Colonic mucosa (tissue), 4 donors: ENCODE data around the gene CYB5B. TPM values are rescaled to one million over a fixed set of nuclear protein-coding genes. Genes with fewer than 3 reads are reported as not detected.

Experiments
- DNase-seq: peaks from one replicate; pipeline ENCODE4 v3.0.0-alpha.2; 2020
- H3K27ac ChIP-seq: fragments of 200-600 bp; one replicate; pipeline ENCODE4 v1.8.0; 2021
- H3K27me3 ChIP-seq: fragments of 200-600 bp; one replicate; pipeline ENCODE4 v1.8.0; 2021
- H3K36me3 ChIP-seq: fragments of 200-600 bp; one replicate; pipeline ENCODE4 v1.8.0; 2021
- H3K4me1 ChIP-seq: fragments of 200-600 bp; one replicate; pipeline ENCODE4 v1.8.0; 2021; ENCODE audit warnings: mild to moderate bottlenecking
- H3K4me3 ChIP-seq: fragments of 200-600 bp; one replicate; pipeline ENCODE4 v1.8.0; 2021
- H3K9ac ChIP-seq, 2 donors: one replicate each; pipeline ENCODE4 v1.7.0; 2013; ENCODE audit warnings: control low read depth in 2 of 2, low read depth in 2 of 2, low read length in 2 of 2
- H3K9me3 ChIP-seq: fragments of 200-600 bp; one replicate; pipeline ENCODE4 v1.8.0; 2021
- intact Hi-C: fragments of 100-400 bp; cut with DNase I; formaldehyde crosslinking; loops from one replicate; pipeline ENCODE4 v1.14.1; 2022
- total RNA-seq, 2 donors: library from RNA; stranded (reverse); fragmentation: NEBNext Ultra II Directional in 1 of 2; extraction: Animal tissue kit (Norgen Biotek cat#: 25700) in 1 of 2; gene quantifications; one replicate each; pipeline ENCODE4 v1.2.1, GENCODE V29; 2021
- TF ChIP-seq, protein P1 (sequence below): fragments of 200-600 bp; IDR thresholded peaks from one replicate; pipeline ENCODE4 v1.8.0; 2022; ENCODE audit warnings: antibody characterized with exemption, mild to moderate bottlenecking
- donor health status: healthy.
- donor health status: DM: no; HTN: no; CAD: no.
- donor health status: DM: no; HTN: no; CAD: no.

CYB5B gene
- 100 to 1,000 TPM; 166 to 220 TPM for total RNA-seq

DNA sequence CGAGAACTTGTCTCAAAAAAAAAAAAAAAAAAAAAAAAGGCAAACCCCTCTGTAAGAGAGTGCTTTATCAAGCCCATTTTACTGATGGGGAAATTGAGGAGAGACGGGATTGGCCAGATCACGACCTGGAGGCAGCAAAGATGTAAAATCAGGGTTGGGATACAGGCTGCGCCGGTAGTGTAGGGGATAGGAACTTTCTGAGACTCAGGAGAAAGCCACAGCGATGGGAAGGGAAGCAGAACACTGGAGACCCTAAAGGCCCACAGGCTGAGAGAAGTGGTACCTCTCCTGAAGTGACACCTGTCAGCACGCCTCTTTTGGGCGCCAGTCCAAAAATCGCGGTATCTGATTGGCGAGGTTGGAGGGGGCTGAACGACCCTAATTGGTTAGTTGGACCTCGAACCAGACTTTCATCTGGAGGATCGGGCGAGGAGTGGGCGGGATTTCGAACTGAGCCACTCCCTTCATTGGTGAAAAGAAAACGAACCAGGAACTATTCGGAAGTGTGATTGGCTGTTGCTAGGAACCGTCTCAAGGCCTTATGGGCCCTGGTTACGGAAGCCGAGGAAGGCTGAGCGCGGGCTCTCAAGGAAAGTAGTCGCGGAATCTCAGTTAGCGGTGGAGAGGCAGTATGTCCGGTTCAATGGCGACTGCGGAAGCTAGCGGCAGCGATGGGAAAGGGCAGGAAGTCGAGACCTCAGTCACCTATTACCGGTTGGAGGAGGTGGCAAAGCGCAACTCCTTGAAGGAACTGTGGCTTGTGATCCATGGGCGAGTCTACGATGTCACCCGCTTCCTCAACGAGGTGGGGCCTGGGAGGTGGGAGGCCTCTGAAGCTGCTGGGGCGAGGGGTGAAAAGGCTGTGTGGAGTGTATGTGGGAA is at the start of gene CYB5B:
Gene CYB5B (plus strand): TSS at position 567 of the 882 bp plus-strand sequence. CDS start 65 bp downstream, at position 632.
- Histone ChIP-seq H3K9me3 (no peaks in the 10 kb centered on the region), H3K27me3 (no peaks in the 10 kb centered on the region), H3K27ac (peak within 1 kb of the TSS; percentile 88), H3K4me3 (peak within 1 kb of the TSS; percentile 86), H3K9ac (peak within 1 kb of the TSS; percentile 67 to 97), H3K36me3 (peaks cover 5% of the 10 kb centered on the region), H3K4me1 (no peaks in the 10 kb centered on the region)
- peak; percentile 97 for DNase-seq
- TF ChIP-seq, protein P1, sequence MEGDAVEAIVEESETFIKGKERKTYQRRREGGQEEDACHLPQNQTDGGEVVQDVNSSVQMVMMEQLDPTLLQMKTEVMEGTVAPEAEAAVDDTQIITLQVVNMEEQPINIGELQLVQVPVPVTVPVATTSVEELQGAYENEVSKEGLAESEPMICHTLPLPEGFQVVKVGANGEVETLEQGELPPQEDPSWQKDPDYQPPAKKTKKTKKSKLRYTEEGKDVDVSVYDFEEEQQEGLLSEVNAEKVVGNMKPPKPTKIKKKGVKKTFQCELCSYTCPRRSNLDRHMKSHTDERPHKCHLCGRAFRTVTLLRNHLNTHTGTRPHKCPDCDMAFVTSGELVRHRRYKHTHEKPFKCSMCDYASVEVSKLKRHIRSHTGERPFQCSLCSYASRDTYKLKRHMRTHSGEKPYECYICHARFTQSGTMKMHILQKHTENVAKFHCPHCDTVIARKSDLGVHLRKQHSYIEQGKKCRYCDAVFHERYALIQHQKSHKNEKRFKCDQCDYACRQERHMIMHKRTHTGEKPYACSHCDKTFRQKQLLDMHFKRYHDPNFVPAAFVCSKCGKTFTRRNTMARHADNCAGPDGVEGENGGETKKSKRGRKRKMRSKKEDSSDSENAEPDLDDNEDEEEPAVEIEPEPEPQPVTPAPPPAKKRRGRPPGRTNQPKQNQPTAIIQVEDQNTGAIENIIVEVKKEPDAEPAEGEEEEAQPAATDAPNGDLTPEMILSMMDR: no peak
- intact Hi-C loops: no loop called here

DNA sequence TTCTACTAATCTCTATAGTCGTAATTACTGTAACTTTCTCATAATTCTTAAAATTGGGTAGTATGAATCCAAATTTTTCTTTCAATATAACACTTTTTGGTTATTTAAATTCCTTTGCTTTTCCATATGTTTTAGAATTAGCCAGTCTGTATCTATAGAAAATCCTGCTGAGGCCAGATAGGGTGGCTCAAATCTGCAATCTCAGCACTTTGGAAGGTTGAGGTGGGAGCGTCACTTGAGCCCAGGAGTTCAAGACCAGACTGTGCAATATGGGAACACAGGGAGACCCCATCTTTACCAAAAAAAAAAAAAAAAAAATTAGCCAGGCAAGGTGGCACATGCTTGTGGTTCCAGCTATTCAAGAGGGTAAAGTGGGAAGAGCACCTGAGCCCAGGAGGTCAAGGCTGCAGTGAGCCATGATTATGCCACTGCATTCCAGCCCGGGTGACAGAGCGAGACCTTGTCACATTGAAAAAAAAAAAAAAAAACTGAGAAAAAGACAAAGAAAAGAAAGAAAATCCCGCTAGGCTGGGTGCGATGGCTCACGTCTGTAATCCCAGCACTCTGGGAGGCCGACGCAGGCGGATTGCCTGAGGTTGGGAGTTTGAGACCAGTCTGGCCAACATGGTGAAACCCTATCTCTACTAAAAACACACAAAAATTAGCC is 47.9 kb upstream of the CYB5B start:
- H3K4me1 ChIP-seq: no peaks in the 10 kb centered on the region
- H3K9ac ChIP-seq: no peak overlapping the region
- peaks cover 5% of the 10 kb centered on the region for H3K36me3 ChIP-seq
- H3K4me3 ChIP-seq: no peak overlapping the region
- TF ChIP-seq, protein P1: no peak
- intact Hi-C loops: loop anchor here (10.0 kb wide), 1 partner anchor 62 kb away; the partner anchor contains the start of gene VPS4A
- H3K9me3 ChIP-seq: no peaks in the 10 kb centered on the region
- no peak overlapping the region for H3K27ac ChIP-seq
- DNase-seq: no peak
- no peaks in the 10 kb centered on the region for H3K27me3 ChIP-seq

DNA sequence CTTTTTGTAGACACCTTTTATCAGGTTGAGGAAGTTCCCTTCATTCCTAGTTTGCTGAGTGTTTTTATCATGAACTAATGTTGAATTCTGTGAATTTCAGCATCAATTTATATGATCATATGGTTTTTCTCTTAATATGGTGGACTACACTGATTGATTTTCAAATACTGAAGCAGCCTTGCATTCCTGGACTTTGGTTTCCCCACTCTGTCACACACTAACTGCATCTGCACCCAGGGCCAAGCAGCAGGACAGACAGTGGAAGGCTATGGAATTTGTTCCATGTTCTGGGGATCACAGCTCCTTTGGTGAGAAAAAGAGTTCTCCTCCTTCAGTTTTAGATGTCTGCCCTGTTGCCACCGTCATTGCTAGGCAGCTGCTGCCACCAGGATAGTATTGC is 46.4 kb upstream of the CYB5B start:
- intact Hi-C loops: loop anchor here (10.0 kb wide), 1 partner anchor 63 kb away; the partner anchor contains the start of gene VPS4A
- Histone ChIP-seq H3K4me1 (no peaks in the 10 kb centered on the region), H3K27me3 (no peaks in the 10 kb centered on the region), H3K9me3 (no peaks in the 10 kb centered on the region), H3K9ac (no peak overlapping the region), H3K27ac (no peak overlapping the region), H3K4me3 (no peak overlapping the region), H3K36me3 (no peaks in the 10 kb centered on the region)
- TF ChIP-seq, protein P1: no peak
- no peak for DNase-seq

DNA sequence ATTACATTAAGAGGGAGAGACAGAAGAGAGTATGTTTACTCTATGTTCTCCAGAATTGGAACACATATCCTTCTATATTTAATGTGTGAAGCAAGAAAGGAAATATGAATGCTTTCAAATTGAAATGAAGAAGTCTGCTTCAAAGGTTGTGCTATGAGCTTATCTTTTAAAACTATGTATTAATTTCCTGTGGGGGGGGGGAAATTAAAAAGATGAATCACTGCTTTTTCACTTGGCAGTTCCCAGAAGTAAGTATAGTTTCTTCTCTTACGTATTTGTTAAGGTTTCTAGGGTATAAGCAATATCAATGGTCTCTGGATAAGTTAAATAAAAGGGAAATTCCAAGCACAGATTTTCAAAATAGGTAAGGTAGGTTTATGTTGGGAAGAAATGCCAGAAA is 45.7 kb upstream of the CYB5B start:
- no peak overlapping the region for H3K9ac ChIP-seq
- intact Hi-C loops: loop anchor here (10.0 kb wide), 1 partner anchor 64 kb away; the partner anchor contains the start of gene VPS4A
- no peaks in the 10 kb centered on the region for H3K36me3 ChIP-seq
- H3K27ac ChIP-seq: no peak overlapping the region
- no peaks in the 10 kb centered on the region for H3K4me1 ChIP-seq
- TF ChIP-seq, protein P1: no peak
- DNase-seq: no peak
- no peaks in the 10 kb centered on the region for H3K27me3 ChIP-seq
- no peak overlapping the region for H3K4me3 ChIP-seq
- H3K9me3 ChIP-seq: no peaks in the 10 kb centered on the region

DNA sequence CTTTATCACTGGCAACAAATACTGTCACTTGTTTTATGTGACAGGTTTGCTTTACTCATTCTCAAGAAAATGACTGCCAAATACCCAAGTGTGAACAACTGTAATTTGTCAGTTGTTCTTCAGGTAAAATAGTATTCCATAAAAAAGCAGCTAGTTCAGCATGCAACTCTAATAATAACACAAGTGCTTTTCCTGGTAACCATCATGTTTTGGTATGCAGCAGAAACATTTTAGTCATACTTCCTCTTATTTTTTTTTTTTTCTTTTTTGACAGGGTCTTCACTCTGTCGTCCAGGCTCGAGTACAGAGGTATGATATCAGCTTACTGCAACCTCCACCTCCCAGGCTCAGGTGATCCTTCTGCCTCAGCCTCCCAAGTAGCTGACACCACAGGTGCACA is 43.2 kb upstream of the CYB5B start:
- intact Hi-C loops: no loop called here
- DNase-seq: no peak
- Histone ChIP-seq H3K27me3 (no peaks in the 10 kb centered on the region), H3K36me3 (no peaks in the 10 kb centered on the region), H3K9ac (no peak overlapping the region), H3K9me3 (no peaks in the 10 kb centered on the region), H3K4me1 (peaks cover 7% of the 10 kb centered on the region), H3K27ac (no peak overlapping the region), H3K4me3 (no peak overlapping the region)
- TF ChIP-seq, protein P1: no peak
